Jurkat, Clone E6-1 (cell line): ENCODE results near the gene CRY1.
"Not testable (repeated sequence)": the region's sequence is repeated elsewhere in the genome, so short reads cannot be mapped to it uniquely, and the experiment has no call there.

Experiments
- DNase-seq: peaks from one replicate; pipeline ENCODE4 v3.0.0-alpha.2; 2011; ENCODE audit warnings: low read depth, low spot score
- H3K4me3 ChIP-seq: 2 replicates; pipeline ENCODE4 v1.5.1; 2011; ENCODE audit warnings: mild to moderate bottlenecking, low read length, control low read depth, moderate library complexity

Gene CRY1

DNA sequence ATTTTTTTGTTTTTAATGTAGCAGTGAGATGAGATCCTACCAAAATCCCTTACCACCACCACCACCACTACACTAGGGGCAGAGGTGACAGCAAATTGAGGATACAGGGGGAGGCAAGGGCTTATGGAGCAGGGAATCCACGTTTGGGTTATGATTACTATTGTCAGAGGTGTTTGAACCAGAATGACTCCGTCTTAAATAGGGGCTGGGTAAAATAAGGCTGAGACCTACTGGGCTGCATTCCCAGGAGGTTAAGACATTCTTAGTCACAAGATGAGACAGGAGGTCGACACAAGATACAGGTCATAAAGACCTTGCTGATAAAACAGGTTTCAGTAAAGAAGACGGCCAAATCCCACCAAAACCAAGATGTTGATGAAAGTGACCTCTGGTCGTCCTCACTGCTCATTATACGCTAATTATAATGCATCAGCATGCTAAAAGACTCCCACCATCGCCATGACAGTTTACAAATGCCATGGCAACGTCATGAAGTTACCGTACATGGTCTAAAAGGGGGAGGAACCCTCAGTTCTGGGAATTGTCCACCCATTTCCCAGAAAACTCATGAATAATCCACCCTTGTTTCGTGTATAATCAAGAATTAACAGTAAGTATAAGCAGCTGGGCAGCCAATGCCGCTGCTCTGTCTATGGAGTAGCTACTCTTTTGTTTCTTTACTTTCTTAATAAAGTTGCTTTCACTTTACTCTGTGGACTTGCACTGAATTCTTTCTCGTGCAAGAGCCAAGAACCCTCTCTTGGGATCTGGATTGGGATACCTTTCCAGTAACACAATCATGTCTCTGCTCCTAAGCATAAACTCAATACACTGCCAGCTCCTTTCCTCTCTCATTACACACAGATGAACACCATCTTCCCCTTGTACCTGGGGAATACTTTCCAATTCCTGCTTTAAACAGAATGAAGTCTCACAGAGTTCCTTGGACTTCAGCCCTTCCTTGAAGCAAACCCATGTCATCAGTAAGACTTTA lies 16.7 kb upstream of the CRY1 start:
- no peak overlapping the region for H3K4me3 ChIP-seq
- DNase-seq: no peak

DNA sequence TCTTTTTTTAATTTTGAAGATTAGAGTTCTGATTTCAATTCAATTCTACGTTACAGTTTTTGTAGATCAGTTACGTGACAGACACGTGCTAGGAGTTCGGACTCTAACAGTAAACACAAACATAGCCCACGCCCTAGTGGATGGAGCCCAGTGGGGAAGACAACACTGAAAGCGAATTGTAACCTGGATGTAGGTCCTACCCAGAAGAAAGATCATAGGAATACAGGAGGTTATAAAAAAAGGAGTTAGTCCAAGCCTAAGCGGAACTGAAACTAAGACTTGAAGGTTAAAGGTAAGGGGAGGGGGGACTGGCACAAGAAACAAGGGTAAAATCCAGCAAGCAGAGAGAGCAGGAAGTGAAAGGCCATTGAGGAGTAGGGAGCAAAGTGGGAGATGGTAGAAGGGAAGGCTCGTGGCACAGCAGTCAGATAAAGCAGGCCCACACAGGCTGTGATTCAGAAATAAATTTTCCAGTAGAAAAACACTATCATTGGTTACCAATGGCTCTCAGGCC lies 15.7 kb upstream of the CRY1 start:
- H3K4me3 ChIP-seq: no peak overlapping the region
- no peak for DNase-seq

DNA sequence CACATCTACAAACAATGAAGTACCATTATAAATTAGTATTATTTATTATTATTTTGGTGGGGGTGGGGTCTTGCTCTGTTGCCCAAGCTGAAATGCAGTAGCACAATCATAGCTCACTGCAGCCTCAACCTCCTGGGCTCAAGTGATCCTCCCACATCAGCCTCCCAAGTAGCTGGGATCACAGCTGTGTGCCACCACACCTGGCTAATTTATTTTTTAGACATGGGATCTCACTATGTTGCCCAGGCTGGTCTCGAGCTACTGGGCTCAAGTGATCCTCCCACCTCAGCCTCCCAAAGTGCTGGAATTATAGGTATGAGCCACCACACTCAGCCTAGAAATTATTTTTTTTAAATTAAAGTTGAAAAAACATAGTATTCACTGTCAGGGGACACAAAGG lies 15.0 kb upstream of the CRY1 start:
- H3K4me3 ChIP-seq, DNase-seq: not testable (repeated sequence)

DNA sequence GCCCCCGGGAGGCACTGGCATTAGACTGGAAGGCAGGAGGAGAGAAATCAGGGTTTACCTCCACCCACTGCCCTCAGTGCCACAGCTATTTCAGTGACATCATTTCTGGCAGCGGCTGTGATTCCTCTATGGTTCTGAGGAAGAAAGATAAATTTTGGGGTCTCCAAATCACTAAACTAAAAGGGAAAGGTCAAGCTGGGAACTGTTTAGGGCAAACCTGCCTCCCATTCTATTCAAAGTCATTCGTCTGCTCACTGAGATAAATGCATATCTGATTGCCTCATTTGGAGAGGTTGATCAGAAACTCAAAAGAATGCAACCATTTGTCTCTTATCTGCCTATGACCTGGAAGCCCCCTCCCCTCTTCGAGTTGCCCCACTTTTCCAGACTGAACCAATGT lies 14.0 kb upstream of the CRY1 start:
- no peak overlapping the region for H3K4me3 ChIP-seq

DNA sequence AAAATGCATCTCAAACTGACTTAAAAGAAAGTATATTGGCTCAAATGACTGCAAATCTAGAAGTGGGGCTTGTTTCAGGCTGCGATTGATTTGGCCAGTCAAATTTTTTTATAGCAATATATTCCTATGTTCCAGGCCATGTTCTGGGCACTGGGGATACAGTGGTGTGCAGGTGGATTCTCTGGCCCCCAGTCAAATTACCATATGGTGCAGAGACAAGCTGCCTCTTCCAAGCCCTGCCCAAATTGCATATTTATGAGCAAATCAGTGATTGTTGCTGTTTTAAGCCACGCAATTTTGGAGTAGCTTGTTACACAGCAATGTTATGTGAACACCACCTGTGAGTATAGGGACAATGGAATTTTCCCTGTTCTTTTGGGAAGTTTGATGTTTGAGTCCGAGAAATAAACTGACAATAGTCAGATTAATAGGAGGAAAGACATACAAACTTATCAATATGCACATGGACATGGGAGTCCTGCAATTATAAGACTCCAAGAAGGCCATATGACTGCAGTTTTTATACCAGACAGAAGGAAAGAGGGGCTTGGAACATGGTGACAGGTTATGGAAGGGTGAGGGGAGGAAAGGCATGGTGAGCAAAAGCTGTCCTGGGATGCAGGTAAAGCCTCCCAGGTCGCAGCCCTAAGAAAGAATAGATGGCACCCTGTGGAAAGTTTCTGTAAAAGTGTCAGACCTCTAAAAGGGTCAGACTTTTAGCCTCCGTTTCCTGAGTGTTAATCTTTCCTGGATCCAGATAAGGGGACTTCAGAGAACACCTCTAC lies 13.1 kb upstream of the CRY1 start:
- no peak overlapping the region for H3K4me3 ChIP-seq
- DNase-seq: no peak

More for the DNA sequence above, 14.0 kb upstream of the CRY1 start:
- DNase-seq: no peak

DNA sequence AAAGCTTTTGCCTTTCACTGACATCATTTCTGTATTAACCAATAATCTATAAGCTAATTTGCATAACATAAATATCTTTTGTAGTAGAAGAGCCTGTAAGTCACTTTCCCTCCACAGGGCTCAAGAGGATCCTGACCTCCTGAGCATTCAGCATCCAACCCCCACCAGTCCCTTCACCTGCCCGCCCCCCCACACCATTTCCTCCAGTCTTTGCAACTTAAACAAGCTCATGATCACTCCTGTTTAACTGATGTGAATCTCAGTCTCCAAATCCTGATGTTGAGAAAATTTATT lies 12.0 kb upstream of the CRY1 start:
- no peak for DNase-seq
- no peak overlapping the region for H3K4me3 ChIP-seq

DNA sequence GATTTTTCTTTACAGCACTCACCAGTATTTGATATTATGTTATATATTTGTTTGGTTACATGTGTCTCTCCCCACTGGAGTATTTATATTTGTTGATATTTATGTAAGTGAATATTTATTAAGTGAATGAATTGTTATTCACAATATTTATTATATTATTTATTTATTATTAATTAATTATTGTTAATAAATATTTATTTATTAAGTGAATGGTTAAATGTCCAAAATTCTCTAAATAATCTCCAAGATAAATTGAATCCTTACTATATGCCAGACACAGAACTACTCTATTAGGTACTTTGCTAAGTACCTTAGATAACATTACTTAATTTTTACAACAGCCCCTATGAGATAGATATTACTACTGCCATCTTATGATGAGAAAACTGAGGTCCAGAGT lies 10.2 kb upstream of the CRY1 start:
- DNase-seq: no peak
- no peak overlapping the region for H3K4me3 ChIP-seq

DNA sequence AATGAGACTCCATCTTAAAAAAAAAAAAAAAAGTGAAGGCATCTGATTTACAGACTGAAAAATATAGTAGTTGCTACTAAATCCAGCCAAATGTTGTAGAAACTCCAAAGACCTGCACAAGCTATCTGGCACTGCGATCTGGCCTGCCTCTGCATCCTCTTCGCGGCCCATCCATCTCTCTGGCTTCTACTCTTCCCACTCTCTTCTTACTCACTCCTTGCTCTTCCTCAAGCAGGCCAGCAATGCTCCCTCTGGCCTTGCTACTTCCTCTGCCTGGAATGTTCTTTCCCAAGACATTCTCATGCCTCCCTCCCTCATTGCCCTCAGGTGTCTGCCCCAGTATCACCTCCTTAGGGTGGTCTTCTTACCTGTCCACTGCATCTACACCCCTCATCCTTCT lies 9.7 kb upstream of the CRY1 start:
- DNase-seq: no peak
- H3K4me3 ChIP-seq: no peak overlapping the region

DNA sequence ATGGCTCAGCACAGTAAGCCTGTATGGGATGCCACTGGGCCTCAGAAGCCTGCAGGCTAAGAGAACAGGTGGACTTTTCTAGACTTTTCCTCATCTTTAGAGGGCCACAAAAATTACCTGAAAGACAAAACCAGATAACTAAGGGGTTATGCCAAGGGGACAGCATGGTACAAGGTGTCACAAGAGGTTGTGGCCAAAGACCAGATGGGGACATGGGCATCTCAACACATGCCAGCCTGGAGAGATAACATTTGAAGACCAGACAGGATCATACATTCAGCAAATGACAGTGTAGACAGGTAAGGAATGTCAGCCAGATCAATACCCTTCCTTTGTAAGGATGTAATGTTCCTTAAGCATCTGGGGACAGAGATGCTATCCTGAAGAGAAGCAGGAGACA lies 8.9 kb upstream of the CRY1 start:
- H3K4me3 ChIP-seq: no peak overlapping the region
- DNase-seq: no peak

DNA sequence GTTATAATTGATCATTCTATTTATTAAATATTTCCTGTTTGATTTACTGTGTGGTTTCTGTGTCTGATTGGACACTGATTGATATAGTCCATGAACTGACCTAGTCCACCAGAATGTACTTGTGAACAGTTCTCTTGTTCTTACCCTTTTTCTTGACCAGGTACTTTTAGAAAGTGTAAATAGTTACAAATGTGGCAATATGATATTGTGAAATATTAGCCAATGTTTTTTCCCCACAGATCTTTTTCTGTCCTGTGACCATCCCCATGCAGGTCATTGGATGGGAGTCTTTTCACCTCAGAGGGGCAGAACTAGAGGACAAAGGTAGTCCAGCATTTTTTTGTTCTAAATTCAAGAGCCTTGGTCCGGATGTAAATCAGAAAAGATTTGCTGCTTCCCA lies 8.3 kb upstream of the CRY1 start:
- DNase-seq: no peak
- H3K4me3 ChIP-seq: no peak overlapping the region

DNA sequence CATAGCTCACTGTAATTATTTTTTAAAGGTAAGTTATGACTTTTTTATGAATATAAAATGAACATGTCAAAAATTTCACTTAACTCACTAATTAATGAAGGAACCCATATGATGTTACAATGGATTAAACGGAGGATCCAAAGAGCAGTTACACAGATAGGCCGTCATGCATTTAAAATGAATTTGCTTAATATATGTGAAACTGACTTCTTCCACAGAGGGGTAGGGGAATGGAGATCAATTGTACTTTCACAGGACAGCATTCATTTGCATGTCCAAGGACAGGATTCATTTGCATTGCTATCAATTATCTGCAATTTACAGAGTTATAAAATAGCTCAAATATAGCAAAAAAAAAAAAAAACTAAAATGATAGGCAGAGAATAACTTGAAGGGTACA lies 6.6 kb upstream of the CRY1 start:
- H3K4me3 ChIP-seq: no peak overlapping the region
- no peak for DNase-seq

DNA sequence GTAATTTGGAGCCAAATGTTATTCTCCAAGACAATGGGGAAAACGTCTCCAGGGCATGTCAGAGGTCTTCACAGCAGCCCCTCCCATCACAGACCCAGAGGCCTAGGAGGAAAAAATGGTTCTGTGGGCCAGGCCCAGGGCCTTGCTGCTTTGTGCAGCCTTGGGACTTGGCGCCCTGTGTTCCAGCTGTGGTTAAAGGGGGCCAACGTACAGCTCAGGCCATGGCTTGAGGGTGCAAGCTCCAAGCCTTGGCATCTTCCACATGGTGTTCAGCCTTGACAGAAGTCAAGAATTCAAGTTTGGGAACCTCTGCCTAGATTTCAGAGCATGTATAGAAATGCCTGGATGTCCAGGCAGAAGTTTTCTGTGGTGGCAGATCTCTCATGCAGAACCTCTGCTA lies 3.2 kb upstream of the CRY1 start:
- DNase-seq: no peak
- no peak overlapping the region for H3K4me3 ChIP-seq

DNA sequence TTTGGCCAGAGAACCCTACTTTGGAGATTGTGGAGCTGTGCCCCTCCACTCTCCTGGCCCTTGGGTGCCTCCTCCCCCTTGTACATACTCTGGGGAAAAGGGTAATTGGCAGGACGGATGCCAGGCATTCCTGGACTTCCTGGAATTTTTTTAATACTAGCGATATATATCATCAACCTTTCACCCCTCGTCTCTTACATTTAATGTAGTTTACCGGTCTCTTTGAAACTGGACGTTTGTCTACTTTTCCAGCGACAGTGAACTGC lies 767 bp upstream of the CRY1 start:
- no peak for DNase-seq
- peak overlapping the region; percentile 82 for H3K4me3 ChIP-seq

DNA sequence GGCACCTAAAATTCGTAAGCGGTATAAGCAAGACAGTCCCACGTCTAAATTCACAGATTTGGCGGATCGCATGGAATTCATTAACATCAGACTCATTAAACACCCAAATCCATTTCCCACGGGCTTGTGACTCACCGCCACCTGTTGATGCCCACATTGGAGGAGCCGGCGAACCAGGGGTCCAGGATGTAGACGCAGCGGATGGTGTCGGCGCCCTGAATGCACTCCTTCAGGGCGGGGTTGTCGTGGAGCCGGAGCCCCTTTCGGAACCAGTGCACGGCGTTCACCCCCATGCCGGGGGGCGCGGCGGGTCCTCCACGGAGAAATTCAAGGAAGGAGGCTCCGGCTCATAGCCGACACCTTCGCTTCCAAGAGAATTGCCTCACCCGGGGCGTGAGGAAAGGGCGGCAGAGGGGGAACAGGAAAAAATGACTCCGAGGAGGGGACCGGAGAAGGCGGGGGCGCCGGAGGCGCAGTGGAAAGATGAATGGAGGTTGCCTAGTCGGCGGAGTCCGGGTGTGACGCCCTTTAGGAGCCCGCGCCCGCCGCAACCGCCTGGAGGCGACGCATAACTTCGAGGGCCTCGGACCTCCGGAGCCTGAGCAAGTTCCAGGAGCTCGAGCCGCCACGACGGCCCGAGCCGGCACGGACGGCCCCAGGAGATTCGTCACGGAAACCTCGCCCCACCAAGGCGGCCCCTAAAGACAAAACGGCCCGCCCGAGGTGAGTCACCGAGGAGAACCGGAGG lies 506 bp downstream of the CRY1 start:
- DNase-seq: peak; percentile 26

DNA sequence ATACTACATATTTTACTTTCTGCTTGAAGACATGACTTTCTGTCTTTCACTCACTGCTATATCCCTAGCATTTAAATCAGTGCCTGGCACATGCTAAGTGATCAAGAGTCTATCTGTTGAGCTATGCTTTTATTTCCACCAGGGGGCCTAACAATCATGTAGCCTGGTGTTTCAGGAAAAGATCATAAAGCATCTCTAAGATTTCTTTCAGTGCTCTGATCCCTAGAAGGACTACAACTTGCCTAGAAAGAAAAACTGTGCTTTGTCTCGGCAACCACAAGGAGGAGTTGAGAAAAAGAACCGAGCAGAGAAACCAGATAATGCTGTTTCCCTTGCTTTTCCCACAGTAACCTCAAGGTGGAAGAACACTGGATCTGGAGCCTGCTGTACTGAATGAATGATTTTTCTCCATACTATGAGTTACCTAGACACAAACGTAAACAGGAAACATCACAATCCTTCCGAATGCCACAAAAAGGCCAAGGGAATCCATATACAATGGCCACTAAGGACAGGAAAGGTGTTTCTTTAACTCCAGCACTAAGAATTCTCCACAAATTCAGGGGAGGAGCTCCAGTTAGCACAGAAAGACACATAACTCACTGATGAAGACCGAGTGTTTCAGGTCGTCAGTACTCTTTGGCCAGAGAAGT lies 1.2 kb downstream of the CRY1 start:
- peak; percentile 93 for DNase-seq
- peak overlapping the region; percentile 82 for H3K4me3 ChIP-seq

More for the DNA sequence above, 506 bp downstream of the CRY1 start:
- H3K4me3 ChIP-seq: peak overlapping the region; percentile 82

DNA sequence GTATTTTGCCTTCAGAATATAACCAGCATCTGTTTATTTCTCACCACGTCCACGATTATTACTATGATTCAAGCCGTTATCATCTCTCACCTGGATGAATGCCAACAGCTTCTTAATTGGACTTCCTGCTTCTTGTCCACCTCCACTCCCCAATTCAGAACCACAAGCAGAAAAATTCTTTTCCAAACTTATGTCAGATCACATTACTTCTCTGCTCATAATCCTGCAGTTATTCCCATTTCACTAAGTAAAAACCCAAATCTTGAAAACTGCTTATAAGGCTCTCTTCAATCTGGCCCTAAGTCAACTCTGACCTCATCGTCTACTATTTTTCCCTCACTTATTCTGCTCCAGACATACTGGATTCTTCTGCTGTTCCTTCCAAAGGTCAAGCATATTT lies 2.0 kb downstream of the CRY1 start:
- DNase-seq: no peak
- H3K4me3 ChIP-seq: no peak overlapping the region

DNA sequence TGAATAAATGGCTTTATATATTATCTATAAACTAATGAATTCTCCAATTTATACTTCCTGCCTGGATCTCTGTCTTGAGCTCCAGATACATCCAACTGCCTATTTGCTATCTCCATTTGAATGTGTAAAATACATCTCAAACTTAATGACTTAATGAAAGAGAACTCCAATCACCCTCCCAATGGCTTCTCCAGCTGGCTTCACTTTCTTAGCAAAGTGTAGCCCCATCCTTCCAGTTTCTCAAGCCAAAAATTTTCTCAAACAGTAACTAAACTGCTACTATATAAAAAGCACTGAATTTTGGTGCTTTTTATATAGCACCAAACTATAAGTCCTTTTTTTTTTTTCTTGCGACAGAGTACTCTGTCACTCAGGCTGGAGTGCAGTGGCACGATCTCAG lies 2.6 kb downstream of the CRY1 start:
- no peak overlapping the region for H3K4me3 ChIP-seq
- no peak for DNase-seq

DNA sequence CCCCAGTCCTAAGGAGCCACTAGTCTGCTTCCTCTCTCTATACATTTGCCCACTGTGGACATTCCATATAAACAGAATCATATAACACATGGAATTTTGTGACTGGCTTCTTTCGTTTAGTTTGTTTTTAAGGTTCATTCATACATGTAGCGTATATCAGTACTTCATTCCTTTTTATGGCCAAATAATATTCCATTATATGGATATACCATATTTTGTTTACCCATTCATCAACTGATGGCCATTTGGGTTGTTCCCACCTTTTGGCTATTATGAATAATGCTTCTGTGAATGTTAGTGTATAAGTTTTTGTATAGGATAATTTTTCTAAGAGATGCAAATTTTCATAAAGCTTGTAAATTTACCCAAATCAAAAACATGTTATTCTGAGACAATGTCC lies 4.4 kb downstream of the CRY1 start:
- DNase-seq: no peak
- H3K4me3 ChIP-seq: no peak overlapping the region

DNA sequence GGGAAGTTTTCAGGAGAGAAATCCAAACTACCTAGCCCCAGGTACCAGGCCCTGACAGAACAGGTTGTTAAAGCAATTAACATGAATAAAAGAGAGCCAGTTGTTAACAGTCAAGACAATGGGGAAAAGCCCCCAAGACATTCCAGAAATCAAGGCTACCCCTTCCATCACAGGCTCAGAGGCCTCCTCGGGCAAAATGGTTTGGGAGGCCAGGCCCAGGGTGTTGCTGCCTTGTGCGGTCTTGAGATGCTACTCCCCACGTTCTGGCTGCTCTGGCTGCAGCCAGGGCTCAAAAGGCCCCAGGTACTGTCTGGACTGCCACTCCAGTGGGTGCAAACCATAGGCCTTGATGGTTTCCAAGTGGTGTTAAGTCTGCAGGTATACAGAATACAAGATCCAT lies 7.0 kb downstream of the CRY1 start:
- no peak overlapping the region for H3K4me3 ChIP-seq
- no peak for DNase-seq
